ENCODE results near the gene NEK9. TPM values are rescaled to one million over a fixed set of nuclear protein-coding genes. Genes with fewer than 3 reads are reported as not detected.

NEK9 gene
- total and polyA plus RNA-seq, 12 donors: 26.9 to 138 (median 110) TPM

GRCh38 chr14:75094896-75095295, 32.0 kb downstream of the NEK9 start:
- 84 to 93% methylated on average over 3 of the region's 3 CpGs for WGBS, 2 donors

GRCh38 chr14:75092698-75093097, 34.1 kb downstream of the NEK9 start:
- Histone ChIP-seq H3K9me3 (no peaks in the 10 kb centered on the region), H3K4me3 (no peak overlapping the region), H3K27me3 (no peaks in the 10 kb centered on the region), H3K36me3 (peaks cover 0 to 100% (median 62%) of the 10 kb centered on the region in 9 donors), H3K27ac (no peak overlapping the region), H3K4me1 (peaks cover 0 to 3% (median 0%) of the 10 kb centered on the region in 9 donors)
- 82 to 85% methylated on average over 2 of the region's 2 CpGs for WGBS, 2 donors
- no peak for DNase-seq
- TF ChIP-seq, protein P1, sequence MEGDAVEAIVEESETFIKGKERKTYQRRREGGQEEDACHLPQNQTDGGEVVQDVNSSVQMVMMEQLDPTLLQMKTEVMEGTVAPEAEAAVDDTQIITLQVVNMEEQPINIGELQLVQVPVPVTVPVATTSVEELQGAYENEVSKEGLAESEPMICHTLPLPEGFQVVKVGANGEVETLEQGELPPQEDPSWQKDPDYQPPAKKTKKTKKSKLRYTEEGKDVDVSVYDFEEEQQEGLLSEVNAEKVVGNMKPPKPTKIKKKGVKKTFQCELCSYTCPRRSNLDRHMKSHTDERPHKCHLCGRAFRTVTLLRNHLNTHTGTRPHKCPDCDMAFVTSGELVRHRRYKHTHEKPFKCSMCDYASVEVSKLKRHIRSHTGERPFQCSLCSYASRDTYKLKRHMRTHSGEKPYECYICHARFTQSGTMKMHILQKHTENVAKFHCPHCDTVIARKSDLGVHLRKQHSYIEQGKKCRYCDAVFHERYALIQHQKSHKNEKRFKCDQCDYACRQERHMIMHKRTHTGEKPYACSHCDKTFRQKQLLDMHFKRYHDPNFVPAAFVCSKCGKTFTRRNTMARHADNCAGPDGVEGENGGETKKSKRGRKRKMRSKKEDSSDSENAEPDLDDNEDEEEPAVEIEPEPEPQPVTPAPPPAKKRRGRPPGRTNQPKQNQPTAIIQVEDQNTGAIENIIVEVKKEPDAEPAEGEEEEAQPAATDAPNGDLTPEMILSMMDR (IDR thresholded peaks at IDR 0.05): no peak
- ATAC-seq: no peak
- intact Hi-C loops (cut with DNase I): loop anchor here in 1 of 10 donors (5.0 kb wide), 1 partner anchor 185 kb away; no protein-coding TSS in a partner anchor

More at GRCh38 chr14:75094896-75095295, 32.0 kb downstream of the NEK9 start:
- DNase-seq (no peak), ATAC-seq (no peak)
- TF ChIP-seq, protein P1 (IDR thresholded peaks at IDR 0.05): no peak
- Histone ChIP-seq H3K27ac (no peak overlapping the region), H3K27me3 (no peaks in the 10 kb centered on the region), H3K9me3 (no peaks in the 10 kb centered on the region), H3K4me1 (peaks cover 0 to 6% (median 0%) of the 10 kb centered on the region in 9 donors), H3K36me3 (peaks cover 0 to 100% (median 67%) of the 10 kb centered on the region in 9 donors), H3K4me3 (no peak overlapping the region)
- intact Hi-C loops (cut with DNase I): loop anchor here in 2 of 10 donors (5.0 kb wide), 2 partner anchors 188 to 233 kb away; no protein-coding TSS in a partner anchor

GRCh38 chr14:75091251-75091650, 35.6 kb downstream of the NEK9 start:
- DNase-seq: no peak
- TF ChIP-seq, protein P1 (IDR thresholded peaks at IDR 0.05): no peak
- Histone ChIP-seq H3K4me3 (no peak overlapping the region), H3K27me3 (no peaks in the 10 kb centered on the region), H3K4me1 (no peaks in the 10 kb centered on the region), H3K27ac (no peak overlapping the region), H3K9me3 (no peaks in the 10 kb centered on the region), H3K36me3 (peaks cover 0 to 100% (median 64%) of the 10 kb centered on the region in 9 donors)
- 70 to 81% methylated on average over 8 of the region's 8 CpGs for WGBS, 2 donors
- intact Hi-C loops (cut with DNase I): loop anchor here in 1 of 10 donors (5.0 kb wide), 1 partner anchor 184 kb away; no protein-coding TSS in a partner anchor
- no peak for ATAC-seq

- Histone ChIP-seq H3K4me1 (no peaks in the 10 kb centered on the region), H3K9me3 (no peaks in the 10 kb centered on the region), H3K27ac (no peak overlapping the region), H3K36me3 (peaks cover 0 to 100% (median 70%) of the 10 kb centered on the region in 9 donors), H3K27me3 (no peaks in the 10 kb centered on the region), H3K4me3 (no peak overlapping the region)
- intact Hi-C loops (cut with DNase I): loop anchor here in 1 of 10 donors (5.0 kb wide), 1 partner anchor 183 kb away; no protein-coding TSS in a partner anchor
- WGBS, 2 donors: 94 to 96% methylated on average over 3 of the region's 3 CpGs
- TF ChIP-seq, protein P1 (IDR thresholded peaks at IDR 0.05): no peak
- ATAC-seq (no peak), DNase-seq (no peak)
Measured at GRCh38 chr14:75090353-75090752, 36.5 kb downstream of the NEK9 start.
